HuH-7 (cell line): ENCODE results near the gene RFFL.

ENCODE experiments used
- DNase-seq: peaks from one replicate; pipeline ENCODE4 v3.0.0; 2011; ENCODE audit warnings: low spot score

RFFL gene

GRCh38 chr17:35081638-35082037 is 18.1 kb upstream of the RFFL start:
- DNase-seq: no peak

GRCh38 chr17:35080536-35080935 is 17.0 kb upstream of the RFFL start:
- DNase-seq: no peak

GRCh38 chr17:35079547-35080423 is 16.3 kb upstream of the RFFL start:
- DNase-seq: peak; percentile 38

- DNase-seq: no peak
Measured at GRCh38 chr17:35076874-35077273, 13.4 kb upstream of the RFFL start.

- no peak for DNase-seq
Measured at GRCh38 chr17:35074711-35075707, 11.5 kb upstream of the RFFL start.

GRCh38 chr17:35073991-35074627 is 10.6 kb upstream of the RFFL start:
- no peak for DNase-seq

GRCh38 chr17:35073183-35073790 is 9.8 kb upstream of the RFFL start:
- DNase-seq: no peak

GRCh38 chr17:35069311-35069710 is 5.8 kb upstream of the RFFL start:
- DNase-seq: no peak

- no peak for DNase-seq
Measured at GRCh38 chr17:35068249-35068648, 4.7 kb upstream of the RFFL start.

- no peak for DNase-seq
Measured at GRCh38 chr17:35065880-35066279, 2.4 kb upstream of the RFFL start.

- no peak for DNase-seq
Measured at GRCh38 chr17:35064516-35065215, 1.2 kb upstream of the RFFL start.

- no peak for DNase-seq
Measured at GRCh38 chr17:35062308-35062707, 1.2 kb downstream of the RFFL start.

- DNase-seq: no peak
Measured at GRCh38 chr17:35057332-35057915, 6.1 kb downstream of the RFFL start.

- no peak for DNase-seq
Measured at GRCh38 chr17:35056013-35056412, 7.5 kb downstream of the RFFL start.

GRCh38 chr17:35053204-35053603 is 10.3 kb downstream of the RFFL start:
- no peak for DNase-seq

- no peak for DNase-seq
Measured at GRCh38 chr17:35052780-35053179, 10.7 kb downstream of the RFFL start.

GRCh38 chr17:35052241-35052610 is 11.3 kb downstream of the RFFL start:
- no peak for DNase-seq

- DNase-seq: peak; percentile 22
Measured at GRCh38 chr17:35051579-35052240, 11.8 kb downstream of the RFFL start.

- DNase-seq: peak; percentile 26
Measured at GRCh38 chr17:35051183-35051578, 12.3 kb downstream of the RFFL start.

- no peak for DNase-seq
Measured at GRCh38 chr17:35050170-35050569, 13.3 kb downstream of the RFFL start.
